ENCODE measurements around the gene ABHD16A.

ABHD16A gene

DNA sequence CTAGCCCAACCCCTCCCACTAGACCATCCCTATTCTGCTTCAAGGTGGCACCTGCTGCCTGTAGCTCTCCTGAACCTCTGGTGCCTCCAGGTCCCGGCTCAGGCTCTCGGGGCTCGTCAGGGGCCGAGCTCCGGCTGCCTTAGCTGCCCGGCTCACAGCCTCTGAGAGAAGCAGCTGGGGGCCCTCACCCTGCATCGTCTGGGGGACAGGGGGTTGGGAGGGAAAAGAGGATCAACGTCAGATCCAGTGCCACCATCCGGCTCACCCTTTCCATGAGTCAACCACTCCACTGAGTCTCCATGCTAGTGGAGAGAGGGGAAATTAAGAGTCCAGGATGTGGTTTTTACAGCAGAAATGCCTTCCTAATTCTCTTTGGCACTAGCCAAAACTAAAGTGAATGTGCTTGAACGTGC lies 63.7 kb downstream of the ABHD16A start:
- no peak for DNase-seq (ENCODE audit: low read depth)

DNA sequence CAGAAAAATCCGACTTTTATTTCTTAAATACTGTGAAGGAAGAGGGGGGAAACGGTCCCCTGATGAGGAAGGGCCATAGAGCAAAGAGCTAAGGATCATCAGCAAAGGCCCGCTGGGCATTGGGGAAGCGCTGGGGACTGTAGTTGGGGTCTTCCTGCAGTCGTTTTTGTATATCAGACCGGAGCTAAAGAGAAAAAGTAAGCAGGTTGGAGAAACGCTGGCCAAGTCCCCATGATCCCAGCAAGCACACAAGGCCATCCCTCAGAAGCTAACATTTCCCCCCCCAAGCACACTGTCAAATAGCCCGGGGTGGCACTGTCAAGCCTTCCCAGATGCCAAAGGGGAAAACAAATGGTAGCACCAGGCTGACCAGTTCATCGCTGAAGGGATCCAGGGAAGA lies 64.1 kb downstream of the ABHD16A start:
- DNase-seq (ENCODE audit: low read depth) = no peak

All from stimulated activated CD8-positive, alpha-beta memory T cell treated with anti-CD3 and anti-CD28 coated beads, Interleukin-15, amount 100 ng/mL, for 1 hour (primary cell).